Spleen (tissue), 7 donors: Measurements from ENCODE around the gene CR1.

Experiments used
- CTCF ChIP-seq, 11 experiments: fragments of 200-600 bp in 7 of 11; fragments of 450-650 bp in 4 of 11; sonication (generic) in 4 of 11; IDR thresholded peaks in 8 of 11; conservative IDR thresholded peaks in 3 of 11; 1 replicate in 7 of 11; 2 replicates in 4 of 11; pipeline versions ENCODE4 v1.4.0 to v1.8.0; 2016 to 2021; ENCODE audit warnings: antibody characterized with exemption in 11 of 11, inconsistent platforms in 4 of 11, mild to moderate bottlenecking in 1 of 11
- POLR2A ChIP-seq, 3 donors: fragments of 450-650 bp; IDR thresholded peaks; one replicate each; pipeline ENCODE4 v1.5.1; 2017; ENCODE audit warnings: antibody characterized with exemption in 3 of 3, mild to moderate bottlenecking in 1 of 3
- POLR2AphosphoS5 ChIP-seq, 3 donors: sonication (generic); formaldehyde crosslinking; IDR thresholded peaks; one replicate each; pipeline ENCODE4 v1.5.1; 2017; ENCODE audit warnings: antibody characterized with exemption in 3 of 3
- donor health status: DM: no; HTN: no; CAD: no; lungs with moderate emphysema.
- donor health status: DM: no; HTN: no; CAD: no.
- donor health status: DM: no; HTN: no; CAD: no.

GRCh38 chr1:207519505-207520399 lies 23.8 kb downstream of the CR1 start:
- TF ChIP-seq POLR2AphosphoS5 (IDR thresholded peaks at IDR 0.05) = no peak
- TF ChIP-seq POLR2A (IDR thresholded peaks at IDR 0.05) = no peak
- TF ChIP-seq CTCF (IDR thresholded peaks at IDR 0.05 in 8 of 11, conservative IDR thresholded peaks at IDR 0.05 in 3 of 11) = no peak
